ENCODE results near the gene ADAMTS1.
"Not testable (repeated sequence)": the region's sequence is repeated elsewhere in the genome, so short reads cannot be mapped to it uniquely, and the experiment has no call there.

Gene ADAMTS1

DNA sequence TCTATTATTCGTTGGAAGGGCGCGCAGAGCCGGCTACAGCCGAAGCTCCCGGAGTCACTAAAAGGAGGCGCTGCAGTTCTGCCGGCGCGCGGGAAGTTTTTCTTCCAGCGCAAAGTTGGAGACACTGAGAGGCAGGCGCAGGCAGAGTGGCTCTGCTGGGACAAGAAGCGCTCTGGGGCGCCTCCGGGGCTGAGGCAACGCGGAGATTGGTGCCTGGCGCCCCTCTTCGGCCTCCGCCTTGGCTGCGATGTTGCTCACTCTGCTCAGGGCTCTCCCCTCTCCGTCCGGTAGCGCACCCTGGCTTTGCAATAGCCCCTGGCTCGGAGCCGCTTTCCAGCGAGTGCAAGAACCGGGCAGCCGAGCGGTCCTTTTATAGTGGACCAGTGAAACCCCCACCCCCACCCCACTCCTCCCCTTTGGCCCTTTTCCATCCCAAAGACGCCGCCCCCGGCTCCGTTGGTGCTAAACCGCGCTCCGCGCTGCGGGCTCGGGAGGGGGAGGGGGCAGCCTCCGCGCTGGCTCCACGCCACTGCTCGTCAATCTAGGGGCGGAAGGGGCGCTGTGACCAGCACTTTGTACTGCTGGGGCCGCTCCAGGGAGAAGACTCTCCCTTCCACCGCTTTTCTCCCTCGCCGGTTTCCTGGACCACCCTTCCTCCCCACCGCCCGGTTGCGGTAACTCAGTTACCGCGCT is at the start of gene ADAMTS1:
Gene ADAMTS1, minus strand, starts transcription at position 344 of the 693 bp plus-strand sequence. CDS start 455 bp downstream, outside the sequence.
- peak; percentile 86 for DNase-seq (ENCODE audit: low read depth)

DNA sequence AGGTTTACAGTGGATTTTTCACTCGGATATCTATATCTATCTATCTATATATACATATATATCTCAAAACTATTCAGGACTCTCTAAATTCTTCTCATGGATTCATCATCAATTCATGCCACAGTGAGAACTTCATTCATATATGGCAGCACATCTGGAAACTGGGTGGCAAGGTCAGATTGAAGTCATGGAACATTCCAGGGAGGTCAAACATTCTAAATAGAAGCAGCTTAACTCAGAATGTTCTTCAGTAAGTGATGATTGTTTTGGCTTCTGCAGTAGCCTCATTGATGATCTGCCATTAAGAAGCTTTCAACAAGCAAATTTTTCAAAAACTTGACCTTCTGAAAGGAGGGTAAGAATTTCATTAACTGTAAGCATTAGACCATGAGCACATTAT is 46.9 kb upstream of the ADAMTS1 start:
- DNase-seq (ENCODE audit: low read depth) = no peak

DNA sequence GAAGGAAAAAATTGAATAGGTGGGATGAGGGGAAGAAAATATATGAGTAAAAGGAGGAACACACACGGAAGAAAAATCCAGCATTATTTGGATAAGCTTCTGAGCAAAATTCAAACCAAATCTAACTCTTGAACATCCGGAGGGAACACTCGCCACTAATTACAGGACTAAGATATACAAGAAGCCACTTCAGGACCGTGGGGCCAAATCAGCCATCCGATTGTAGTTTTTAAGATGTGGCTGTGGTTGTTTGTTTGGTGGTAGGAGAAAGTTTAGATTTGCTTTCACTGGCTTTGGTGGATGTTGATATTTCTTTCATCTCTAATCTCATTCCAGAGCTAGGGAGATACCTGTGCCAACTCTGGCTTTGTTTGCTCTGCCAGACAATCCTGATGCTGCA is 43.7 kb upstream of the ADAMTS1 start:
- no peak for DNase-seq (ENCODE audit: low read depth)

DNA sequence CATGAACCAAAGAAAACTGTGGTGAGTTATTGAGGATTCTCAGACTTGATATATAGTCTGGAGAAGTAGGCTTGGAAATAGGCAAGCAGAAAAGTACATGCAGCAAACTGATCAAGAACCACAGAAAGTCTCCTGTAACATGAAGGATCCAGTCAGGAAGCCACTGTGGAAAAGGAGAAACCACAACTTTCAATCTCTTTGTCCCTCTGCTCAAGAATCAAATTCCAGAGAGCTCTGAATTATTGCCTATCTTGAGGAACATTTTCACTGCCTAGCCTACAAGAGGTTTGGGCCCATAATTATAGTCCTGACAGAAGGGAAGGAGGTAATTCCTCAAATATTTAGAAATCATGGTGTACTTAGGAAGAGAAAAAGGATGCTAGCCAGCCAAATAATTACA is 43.0 kb upstream of the ADAMTS1 start:
- DNase-seq (ENCODE audit: low read depth) = no peak

DNA sequence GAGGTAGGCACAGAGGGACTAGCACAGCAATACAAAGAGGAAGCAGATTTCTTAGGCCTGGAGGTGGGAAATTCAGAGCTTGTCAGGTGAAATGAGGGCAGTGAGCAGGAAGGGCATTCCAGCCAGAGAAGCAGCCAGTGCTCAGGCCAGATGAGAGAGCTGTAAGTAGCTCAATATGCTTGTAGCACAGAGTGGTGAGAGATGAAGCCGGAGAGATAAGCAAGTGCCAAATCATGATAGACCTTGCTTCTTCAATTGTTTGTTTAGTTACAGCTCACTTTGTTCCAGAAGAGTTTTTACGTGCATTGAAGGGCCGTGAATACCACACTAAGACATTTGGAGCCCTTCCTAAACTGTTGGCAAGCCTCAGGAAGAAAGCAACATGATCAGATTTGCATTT is 42.0 kb upstream of the ADAMTS1 start:
- no peak for DNase-seq (ENCODE audit: low read depth)

DNA sequence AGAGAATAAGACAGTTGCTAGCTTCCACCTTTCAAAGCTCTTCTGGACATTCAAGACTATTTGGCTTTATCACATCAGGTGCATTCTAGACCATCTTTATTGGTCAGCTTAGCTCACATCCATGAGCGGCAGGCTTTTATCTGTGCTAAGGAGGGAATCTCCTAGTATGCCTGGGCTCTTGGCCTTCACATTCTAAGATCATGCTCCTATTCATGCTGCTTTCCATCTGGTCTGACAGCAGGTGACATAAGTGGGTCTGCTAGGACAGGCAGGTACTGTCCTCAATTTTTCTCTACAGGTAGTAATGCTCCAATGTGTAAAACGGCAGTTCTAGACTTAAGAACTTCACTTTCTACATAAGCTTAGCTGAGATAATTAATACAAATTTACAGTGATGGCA is 39.2 kb upstream of the ADAMTS1 start:
- DNase-seq (ENCODE audit: low read depth) = no peak

DNA sequence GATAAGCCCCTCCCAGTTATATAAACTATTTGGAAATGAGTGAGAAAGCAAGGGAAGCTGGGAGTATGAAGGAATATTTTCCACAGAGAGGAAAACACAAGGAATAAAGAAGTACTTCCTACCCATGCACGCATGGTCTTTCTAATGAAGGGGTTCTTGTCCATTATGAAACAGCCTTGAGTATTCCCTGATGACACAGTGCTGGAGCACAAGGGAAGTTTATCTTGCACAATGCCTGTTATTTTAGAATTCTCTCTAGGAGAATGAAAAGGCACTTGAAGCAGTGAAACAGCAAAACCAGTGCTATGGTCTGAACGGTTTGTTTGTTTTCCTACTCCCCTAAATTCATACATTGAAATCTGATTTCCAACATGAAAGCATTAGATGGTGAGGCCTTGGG is 38.6 kb upstream of the ADAMTS1 start:
- peak; percentile 20 for DNase-seq (ENCODE audit: low read depth)

DNA sequence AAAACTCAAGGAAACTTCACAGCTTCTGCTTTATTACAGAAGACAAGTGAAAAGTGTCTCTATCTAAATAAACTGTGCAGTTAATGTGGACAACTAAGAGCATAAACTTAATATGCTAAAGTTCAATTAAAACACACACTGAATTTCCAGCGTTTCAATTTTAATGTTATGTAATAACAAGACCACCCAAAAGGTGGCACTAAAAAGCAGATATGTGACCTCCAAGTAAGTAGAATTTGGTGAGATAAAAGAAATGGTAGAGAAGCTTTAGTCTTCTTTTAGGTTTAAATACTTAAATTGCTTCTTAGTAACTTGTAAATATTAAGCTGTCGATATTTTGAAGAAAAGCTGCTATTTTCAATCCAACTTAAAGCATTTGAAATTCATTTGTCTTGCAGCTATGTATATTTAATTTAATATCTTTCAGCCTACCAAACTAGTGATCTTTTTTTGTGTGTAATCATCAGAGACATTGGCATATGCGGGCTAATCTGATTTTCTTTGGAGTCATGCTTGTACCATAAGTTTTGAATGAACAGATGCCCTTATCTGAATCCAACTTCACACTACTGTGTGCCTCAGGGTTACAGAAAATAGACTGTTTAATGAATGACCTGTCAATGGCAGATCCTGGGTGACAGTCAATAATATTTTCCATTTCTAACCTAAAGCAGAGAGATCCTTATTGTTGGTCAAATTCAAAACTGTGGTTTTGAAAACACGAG is 36.5 kb upstream of the ADAMTS1 start:
- DNase-seq (ENCODE audit: low read depth) = peak; percentile 18

DNA sequence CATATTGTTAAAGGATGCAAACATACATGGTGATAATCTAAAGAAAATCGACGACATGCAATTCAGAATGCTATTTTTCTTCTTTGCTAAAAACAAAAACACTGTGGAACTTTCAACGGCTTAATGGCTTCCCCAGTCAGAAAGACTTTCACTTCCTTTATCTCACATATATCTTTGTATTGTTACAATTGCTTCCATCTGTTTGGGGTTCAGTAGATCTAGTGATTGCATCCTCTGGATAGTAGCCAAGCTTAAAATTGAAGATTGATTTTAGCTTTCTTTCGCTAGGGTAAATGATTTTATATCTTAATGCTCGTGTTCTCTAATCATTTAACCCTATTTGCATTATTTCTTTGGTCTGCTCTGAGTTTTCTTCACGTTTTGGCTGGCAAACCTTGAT is 31.8 kb upstream of the ADAMTS1 start:
- no peak for DNase-seq (ENCODE audit: low read depth)

DNA sequence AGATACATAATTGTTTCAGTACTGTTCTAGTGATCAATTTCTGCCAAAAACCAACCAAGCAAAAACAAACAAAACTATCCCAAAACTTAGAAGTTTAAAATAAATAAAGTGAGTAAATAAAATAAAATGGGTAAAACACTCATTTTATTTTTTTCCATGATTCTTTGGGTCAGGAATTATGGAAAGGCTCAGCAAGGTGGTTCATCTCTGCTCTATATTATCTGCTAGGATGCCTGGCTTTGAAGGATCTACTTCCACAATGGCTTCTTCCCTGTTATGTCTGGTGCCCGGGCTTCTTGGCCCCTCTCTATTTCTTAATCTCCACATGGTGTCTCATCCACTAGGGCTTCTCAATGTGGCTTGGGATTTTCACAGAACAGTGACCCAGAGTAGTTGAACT is 29.1 kb upstream of the ADAMTS1 start:
- DNase-seq (ENCODE audit: low read depth) = no peak

DNA sequence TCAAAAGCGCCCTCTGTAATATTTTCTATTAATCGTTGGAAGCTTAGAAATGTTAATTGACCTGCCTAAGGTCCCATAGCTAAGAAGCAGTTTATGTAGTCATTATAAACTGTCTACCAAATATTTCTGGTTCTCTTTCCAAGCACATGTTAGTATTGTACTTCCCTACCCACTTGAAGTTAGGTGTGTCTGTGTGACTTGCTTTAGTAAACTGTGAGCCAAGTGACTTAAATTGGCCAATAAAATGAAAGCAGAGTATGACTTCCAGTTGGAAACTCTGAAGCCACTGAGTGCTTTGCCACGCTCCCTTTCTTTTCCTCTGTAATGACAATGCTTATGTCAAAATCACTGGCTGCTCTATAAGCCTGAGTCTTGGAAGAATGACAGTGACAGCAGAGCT is 20.6 kb upstream of the ADAMTS1 start:
- no peak for DNase-seq (ENCODE audit: low read depth)

DNA sequence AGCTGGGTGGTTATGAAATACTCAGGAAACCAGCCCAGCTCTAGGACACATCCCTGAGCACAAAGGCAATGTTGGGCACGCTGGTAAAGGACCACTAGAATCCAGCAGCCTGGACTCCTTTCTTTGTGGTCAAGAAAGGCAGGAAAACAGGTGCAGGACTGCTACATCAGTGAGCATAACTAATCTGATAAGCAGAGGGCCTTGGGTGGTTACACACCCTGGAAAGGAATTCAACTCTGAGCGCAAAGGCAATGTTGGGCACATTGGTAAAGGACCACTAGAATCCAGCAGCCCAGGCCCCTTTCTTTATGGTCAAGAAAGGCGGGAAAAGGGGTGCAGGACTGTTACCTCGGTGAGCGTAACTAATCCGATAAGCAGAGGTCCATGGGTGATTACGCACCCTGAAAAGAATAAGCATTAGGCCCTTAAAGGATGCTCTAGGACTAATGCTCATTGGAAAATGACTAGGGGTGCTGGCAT is 11.7 kb upstream of the ADAMTS1 start:
- DNase-seq (ENCODE audit: low read depth) = not testable (repeated sequence)

DNA sequence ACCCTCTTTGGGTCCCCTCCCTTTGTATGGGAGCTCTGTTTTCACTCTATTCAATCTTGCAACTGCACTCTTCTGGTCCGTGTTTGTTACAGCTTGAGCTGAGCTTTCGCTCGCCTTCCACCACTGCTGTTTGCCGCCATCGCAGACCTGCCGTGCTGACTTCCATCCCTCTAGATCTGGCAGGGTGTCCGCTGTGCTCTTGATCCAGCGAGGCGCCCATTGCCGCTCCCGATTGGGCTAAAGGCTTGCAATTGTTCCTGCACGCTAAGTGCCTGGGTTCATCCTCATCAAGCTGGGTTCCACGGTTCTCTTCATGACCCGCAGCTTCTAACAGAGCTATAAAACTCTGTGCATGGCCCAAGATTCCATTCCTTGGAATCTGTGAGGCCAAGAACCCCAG is 9.5 kb upstream of the ADAMTS1 start:
- not testable (repeated sequence) for DNase-seq (ENCODE audit: low read depth)

DNA sequence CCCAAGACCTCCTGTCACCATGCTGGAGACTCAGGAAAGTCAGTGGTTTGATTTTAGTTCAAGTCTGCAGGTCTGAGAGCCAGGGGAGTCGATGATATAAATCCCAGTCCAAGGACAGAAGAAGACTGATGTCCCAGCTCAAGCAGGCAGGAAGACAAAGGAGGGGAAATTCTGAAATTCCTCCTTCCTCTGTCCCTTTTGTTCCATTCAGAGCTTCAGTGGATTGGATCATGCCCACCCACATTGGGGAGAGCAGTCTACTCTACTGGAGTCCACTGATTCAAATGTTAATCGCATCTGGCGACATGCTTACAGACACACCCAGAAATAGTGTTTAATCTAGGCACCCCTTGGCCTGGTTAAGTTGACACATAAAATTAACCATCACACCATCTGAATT is 7.2 kb upstream of the ADAMTS1 start:
- no peak for DNase-seq (ENCODE audit: low read depth)

DNA sequence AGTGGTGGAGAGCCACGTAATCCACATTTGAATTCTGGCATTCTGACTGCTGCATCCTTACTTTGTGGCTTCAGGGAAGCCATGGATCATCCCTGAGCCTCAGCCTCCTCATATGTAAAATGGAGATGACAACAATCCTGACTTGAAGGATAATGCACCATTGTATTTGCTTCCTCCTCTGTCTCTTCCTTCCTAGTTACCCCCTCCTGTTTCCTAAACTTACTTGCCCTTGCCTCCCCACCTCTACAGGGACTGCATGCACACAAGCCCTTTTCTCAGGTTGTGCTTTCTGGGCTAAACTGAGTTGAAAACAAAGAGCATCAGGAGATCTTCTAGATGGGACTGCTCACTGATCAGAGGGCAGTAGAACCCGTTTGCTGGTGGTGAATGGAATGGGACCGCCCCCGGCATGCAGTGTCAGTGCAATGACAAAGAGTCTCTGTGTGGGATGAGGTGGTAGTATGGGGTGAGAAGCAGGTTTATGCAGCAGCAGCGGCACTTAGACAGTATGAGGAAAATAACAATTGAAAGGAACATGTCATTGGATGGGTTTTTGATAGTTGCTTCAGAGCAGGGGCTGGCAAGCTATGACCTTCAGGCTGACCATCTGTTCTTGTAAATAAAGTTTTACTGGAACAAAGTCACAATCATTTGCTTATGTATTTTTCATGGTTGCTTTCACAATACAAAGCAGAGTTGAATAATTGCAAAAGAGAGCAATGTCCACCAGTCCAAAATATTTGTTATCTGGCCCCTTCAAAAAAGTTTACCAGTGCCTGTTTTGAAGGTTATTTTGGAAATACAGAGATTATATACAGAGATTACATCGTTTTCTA is 6.1 kb upstream of the ADAMTS1 start:
- DNase-seq (ENCODE audit: low read depth) = no peak

DNA sequence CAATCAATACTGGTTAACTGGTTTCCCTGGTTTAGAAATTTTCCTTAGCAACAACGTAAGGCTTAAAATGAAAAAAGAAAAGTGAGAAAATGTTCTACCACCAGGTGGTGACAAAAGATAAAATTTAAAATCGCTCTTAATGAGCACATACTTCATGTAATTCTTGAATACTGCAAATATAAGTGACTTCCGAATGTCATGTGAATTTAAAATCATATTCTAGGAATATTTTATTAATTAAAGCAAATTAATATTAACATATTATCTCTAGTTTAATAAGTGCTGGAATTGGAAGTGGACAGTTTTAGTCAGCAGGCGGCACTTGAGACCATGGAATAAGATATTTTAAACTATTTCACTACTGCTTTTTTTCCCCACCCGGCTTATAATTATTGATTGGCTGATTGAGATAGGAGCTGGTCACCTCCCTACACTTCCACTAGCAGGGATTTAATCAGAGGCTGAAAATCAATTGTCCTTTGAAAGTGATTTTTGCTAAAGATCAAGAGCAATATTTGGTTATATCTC is 5.0 kb upstream of the ADAMTS1 start:
- DNase-seq (ENCODE audit: low read depth) = no peak

DNA sequence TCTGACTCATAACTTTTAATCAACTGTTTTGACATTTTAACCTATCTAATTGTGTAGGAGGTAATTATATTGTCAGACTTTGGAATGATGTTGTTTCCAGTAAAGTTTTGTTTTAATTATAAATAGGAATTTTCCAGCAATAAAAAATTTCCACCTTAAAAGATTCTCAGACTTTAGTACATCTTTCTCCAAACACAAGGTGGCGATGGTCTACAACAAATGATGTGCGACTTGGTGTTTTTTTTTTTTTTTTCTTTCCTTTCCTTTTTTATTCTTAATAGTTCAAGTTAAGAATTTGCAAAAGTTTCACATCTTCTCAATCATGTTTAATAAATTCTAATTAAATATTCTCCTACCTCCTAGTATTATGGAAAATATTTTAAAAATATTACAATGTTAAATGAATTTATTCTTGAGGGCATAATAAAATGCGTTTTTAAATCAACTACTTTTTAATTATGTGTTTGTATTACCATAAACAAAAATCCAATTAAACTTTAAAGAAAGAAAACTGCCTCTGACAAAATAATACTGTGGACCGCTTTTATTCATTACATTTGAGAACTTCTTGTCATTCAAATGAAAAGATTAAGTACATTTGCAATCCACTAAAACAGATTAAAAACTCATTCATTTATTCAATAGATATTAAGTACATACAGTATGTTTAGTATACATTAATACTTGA is 4.4 kb upstream of the ADAMTS1 start:
- no peak for DNase-seq (ENCODE audit: low read depth)

DNA sequence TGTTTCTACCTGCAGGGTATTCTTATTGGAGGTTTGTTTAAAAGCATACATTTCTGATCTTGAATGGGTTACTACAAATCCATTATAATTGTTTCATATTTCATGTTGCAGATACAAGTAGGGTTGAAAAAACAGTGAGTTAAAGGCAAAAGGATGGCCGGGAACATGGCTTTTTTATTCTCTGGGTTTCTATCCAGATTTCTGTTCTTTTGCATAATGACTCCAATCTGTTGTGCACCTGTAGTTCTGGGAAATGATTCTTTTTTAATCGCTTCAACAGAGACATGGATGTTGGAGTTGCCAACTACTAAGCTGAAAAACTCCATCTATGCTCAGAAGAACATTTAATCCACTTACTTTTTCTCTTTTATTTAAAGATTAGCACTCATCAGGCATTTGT is 2.7 kb upstream of the ADAMTS1 start:
- DNase-seq (ENCODE audit: low read depth) = no peak

DNA sequence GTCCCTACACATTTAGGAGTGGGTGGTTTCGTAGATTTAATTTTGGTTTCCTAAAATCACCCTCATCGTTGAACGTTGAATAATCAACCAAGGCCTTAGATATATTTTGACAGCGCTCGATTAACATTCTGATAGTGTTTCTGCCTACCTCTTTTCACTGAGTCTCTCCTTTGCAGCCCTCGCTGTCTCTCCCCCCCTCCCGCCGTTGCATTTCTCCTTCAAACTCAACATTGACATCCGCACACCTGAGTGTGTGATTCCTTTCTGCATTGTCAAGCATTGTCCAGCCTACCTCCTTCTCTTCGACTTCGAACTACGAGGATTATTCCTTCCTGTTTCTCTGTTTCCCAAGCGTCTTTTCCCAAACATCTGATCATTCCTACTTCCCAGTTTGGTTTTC is 1.8 kb upstream of the ADAMTS1 start:
- no peak for DNase-seq (ENCODE audit: low read depth)

DNA sequence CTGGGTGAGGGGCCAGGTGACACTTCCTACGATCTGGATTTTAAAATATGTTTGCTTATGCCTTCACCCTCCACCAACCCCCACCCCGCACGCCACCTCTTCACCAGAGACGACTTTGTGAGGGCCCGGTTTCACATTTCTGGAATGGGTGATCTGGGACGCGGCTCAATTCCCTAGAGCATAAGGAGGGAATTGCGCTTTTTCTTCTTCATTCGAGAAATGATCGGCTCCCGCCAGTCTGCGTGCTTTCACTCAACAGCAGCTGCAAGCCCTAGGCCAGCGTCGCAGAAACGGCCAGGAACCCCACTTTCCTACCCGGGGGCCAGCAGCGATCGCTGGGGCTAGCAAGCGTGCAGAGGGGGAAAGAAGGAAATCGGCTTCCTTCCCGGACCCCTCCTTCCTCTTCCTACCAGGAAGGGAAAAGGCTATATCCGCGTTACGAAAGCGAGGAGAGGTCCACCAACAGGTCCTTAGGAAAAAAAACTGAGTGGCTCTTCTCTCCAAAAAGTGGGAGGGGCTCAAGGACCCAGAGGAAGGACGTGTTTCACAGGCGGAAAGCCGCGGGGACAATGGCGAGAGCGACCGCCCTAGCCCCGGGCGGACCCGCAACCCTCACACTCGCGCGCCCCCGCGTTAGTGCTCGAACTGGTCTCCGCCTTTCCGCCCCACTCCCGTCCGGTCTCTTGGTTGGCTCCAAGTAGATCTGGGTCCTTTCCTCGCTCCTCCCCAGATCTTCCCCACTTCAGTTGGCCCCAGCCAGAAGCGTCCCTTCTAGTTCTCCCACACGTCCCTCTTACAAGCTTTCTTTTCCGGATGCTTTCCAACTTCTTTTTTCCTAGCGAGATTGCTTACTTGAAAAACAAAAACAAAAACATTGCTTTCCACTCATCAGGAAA is 1.1 kb upstream of the ADAMTS1 start:
- DNase-seq (ENCODE audit: low read depth) = no peak

DNA sequence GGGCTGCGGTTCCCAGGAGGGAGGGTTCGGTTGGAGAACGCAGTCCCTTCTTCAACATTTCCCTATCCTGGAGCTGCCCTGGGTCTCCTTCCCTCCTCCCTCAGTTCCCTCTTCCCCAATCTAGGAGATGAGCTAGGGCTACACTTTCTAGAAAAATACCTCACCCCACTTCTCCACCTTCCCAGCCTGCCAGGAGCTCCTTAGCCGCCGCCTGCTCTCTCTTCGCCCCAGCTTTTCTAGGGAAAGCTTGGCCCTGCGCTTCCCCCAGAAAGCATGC is 488 bp upstream of the ADAMTS1 start:
- DNase-seq (ENCODE audit: low read depth) = no peak
